NOMO-1 (cell line): Measurements from ENCODE around the gene FBXO3.
"Not testable (repeated sequence)": the region's sequence is repeated elsewhere in the genome, so short reads cannot be mapped to it uniquely, and the experiment has no call there.

Experiments used
- DNase-seq, 2 experiments: peaks; one replicate each; lab custom pipeline; 2025; ENCODE audit not compliant: unreplicated experiment in 2 of 2; lab: John Stamatoyannopoulos, UW

The FBXO3 gene

GRCh38 chr11:33731723-33732531 is 42.4 kb downstream of the FBXO3 start:
- peak; percentile 39 to 46 for DNase-seq

DNA sequence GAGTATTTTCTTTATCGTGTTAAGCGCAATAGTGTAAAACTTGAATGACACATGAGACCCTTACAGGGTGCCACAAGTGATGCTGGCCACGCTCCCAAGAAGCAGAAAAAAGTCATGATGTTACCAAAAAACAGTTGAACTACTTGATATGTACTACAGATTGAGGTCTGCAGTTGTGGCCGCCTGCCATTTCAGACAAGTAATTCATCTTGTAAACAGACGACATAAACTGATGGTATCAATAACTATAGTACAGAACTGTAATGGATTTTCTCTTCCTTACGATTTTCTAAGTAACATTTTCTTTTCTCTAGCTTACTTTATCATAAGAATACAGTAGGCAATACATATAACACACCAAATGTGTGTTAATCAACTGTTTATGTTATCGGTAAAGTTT is 43.6 kb downstream of the FBXO3 start:
- no peak for DNase-seq

- DNase-seq, result not testable (repeated sequence)
Observed at GRCh38 chr11:33729072-33729664, 45.2 kb downstream of the FBXO3 start.

DNA sequence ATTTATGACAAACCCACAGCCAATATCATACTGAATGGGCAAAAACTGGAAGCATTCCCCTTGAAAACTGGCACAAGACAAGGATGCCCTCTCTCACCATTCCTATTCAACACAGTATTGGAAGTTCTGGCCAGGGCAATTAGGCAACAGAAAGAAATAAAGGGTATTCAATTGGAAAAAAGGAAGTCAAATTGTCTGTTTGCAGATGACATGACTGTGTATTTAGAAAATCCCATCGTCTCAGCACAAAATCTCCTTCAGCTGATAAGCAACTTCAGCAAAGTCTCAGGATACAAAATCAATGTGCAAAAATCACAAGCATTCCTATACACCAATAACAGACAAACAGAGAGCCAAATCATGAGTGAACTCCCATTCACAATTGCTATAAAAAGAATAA is 46.8 kb downstream of the FBXO3 start:
- DNase-seq, result not testable (repeated sequence)

- no peak for DNase-seq
Observed at GRCh38 chr11:33725496-33725895, 48.8 kb downstream of the FBXO3 start.

GRCh38 chr11:33724644-33725035 is 49.7 kb downstream of the FBXO3 start:
- DNase-seq, result no peak

DNA sequence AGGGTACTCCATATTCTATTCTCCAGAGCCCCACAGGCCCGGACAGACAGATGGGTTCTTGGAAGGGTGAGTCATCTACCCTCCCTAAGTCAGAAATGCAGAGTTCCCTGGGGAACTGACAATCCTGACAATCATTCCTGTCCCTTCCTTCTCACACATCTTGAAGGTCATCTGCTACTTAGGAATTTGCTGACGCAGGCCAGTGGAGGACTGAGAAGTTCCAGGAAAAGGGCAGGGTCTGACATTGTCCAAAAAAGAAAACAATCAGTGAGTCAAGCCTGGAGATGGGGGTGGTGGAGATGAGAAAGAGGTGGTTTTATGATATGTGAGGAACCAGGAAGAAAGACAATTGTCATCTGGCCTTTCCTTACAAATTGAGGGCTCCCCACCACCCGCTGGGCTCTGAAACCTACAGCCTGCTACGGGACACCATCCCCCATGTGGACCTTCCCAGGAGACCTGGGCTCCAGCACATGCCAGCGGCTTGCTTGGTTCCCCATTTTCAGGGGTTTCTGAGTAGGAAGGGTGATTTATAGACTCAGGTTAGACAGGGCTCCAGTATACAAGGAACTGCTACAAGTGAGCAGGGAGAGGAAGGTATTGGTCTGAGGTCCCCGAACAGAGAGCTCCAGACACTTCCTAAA is 51.0 kb downstream of the FBXO3 start:
- DNase-seq, result peak; percentile 24 to 55

DNA sequence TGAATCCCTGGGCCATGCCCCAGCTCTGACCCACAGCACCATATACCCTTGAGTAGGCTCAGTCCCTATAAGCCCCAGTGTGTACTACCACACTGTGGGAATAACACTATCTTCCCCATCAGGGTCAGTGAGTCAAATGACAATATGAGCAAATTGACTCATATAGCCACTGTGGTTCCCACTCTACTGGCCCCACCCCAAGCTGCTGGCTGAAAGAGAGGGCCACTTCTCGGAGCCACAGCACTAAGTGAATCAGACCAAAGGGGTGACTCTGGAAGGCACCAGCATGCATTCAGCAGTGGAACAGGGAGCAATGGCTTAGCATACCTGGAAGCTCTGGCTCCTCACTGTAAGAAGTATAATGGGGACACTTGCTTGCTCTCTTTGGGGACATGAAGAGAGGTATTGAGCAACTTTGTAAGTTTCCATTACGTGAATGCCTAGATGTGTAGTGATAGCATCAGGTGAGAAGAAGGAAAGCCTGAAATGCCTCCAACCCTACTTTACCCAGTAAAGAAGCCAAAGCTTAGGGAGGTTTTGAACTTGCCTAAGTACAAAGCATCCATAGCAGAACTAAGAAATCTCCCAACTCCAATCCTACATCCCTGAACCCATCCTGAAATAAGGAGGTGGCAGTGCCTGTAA is 51.6 kb downstream of the FBXO3 start:
- no peak for DNase-seq

- no peak for DNase-seq
Observed at GRCh38 chr11:33721984-33722383, 52.3 kb downstream of the FBXO3 start.

DNA sequence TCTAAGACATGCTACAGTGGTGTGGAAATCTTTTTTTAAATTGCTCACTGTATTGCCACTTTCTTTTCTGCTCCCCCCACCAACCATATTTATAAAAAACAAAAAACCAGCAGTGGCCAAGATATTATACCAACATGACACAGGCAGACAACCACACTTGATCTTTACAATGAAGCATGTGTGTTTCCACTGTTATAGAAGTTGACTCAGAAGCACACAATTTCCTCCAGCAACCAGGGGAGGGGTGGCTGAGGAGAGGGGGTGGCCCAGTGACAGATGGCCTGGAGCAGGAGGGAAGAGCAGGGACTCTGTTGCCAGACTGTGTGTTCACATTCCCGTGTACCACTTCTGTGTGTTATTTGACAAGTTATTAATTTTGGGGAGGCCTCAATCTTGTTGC is 52.9 kb downstream of the FBXO3 start:
- DNase-seq, result no peak

DNA sequence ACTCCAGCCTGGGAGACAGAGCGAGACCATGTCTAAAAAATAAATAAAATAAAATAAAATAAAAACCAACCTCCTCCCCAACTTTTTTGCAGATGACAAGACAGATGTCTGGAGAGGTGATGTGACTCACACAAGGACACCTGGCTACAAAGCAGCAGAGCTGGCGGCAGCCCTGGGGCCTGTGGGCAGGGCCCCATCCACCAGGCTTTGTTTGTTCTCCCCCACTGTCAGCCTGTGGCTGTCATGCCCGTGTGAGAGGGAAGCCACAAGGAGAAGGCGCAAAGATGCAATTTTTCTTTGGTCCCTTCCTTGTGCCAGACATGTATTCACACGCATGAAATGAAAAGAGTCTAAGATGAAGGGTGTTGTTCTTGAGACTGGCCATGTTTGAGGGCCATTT is 54.7 kb downstream of the FBXO3 start:
- no peak for DNase-seq

- DNase-seq, result no peak
Observed at GRCh38 chr11:33718440-33718839, 55.9 kb downstream of the FBXO3 start.

DNA sequence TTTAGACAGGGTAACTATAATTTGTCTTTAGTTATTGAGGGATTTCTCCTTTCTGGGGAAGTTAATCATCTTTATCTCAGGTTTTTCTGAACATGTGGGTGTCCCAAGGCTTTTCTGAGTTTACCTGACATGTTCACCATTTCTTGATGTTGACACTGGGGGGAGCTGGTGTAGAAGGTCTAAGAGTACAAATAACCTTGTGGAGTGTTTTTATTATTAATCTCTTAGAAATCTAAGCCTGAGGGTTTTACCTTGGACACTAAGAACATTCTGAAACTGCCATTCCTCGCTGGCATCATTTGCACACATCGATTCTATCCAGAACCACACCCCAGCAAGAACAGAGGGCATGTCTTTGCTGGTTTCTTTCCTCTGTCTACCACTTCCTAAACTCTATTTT is 58.1 kb downstream of the FBXO3 start:
- DNase-seq, result no peak

DNA sequence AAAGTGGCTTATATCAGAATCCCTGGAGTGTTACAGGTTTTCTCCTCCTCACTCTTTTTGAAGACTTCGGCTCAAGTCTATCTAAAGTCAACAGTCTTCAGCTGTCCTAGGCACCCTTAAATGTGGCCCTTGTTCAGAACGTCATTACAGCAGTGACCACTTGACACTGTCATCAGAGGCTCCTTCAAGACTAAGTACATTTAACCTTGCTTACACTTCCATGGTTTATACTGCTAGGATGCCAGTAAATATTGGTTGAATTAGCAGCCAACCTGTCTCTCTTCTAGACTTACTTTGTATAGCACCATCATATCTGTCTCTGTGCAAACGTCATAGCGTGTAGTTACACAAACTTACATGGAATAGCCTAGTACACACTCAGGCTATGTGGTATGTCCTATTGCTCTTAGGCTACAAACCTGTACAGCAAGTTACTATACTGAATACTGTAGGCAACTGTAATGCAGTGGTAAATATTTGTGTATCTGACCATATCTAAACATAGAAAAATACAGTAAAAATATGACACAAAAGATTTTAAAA is 60.4 kb downstream of the FBXO3 start:
- DNase-seq, result no peak

- DNase-seq, result peak in 1 of 2 experiments; percentile 6
Observed at GRCh38 chr11:33713151-33713855, 61.0 kb downstream of the FBXO3 start.

DNA sequence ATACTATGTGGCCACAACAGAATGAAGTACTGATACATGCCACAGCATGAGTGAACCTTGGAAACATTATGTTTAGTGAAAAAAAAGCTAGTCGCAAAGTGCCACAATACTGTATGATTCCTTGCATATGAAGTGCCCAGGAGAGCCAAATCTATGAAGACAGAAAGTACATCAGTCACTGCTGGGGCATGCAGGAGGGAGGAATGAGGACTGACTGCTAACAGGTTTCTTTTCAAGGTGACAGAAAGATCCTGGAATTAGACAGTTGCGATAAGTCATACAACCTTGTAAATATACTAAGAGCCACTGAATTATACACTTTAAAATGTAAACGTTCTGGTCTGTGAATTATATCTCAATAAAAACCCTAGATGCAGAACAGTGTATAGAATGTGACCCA is 61.9 kb downstream of the FBXO3 start:
- DNase-seq, result no peak

DNA sequence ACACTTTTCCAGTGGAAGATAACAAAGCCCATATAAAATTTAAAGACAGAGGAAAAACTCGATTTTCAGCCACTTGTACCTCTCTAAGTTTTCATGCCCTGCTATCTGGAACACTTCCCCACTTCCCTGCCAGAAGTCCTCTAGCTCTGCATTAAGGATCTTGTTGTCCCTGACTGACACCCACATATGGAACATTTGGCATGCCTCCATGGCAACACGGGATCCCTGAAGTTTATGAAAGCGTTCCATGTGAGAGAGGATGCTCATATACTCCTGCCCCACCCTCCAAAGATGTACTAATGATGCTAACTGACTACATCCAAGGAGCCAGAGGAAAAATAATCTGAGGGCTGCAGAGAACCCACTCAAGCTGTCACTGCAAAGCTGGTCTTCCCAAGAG is 64.9 kb downstream of the FBXO3 start:
- no peak for DNase-seq

DNA sequence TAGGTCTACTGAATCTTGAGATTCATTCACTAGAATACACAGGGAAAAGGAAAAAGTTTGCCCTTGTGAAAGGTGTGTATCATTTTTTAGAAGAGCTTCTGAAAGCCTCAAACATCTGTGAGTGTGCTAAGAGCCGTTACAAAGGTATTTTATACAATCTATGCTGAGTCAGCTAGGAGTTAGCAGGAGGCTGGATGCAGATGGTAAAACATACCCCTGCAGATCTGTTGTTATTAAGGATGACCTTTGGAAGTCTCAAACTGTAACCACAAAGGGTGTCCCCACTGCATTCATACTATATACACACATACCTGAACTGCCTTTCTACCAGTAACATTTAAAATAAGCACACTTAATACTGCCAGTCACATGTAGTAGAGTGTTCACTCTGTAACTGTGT is 65.3 kb downstream of the FBXO3 start:
- DNase-seq, result no peak

DNA sequence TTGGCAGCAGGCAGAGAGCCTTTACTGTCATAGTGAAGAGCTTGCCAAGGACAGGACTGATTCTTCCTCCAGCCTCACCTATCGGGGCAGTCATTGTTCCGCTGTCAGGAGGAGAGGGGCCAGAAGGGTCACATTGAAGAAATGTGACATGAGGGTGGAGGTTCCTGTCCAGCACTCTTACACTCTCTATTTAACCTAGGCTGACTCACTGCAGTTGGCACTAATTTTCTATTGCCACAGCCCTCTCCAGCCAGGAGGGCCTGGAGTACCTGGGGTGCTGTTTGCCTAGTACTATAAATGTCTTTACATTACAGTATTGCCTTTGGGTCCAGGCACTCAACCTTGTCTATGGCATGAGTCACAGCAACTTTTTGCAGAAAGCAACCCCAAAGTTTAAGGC is 66.5 kb downstream of the FBXO3 start:
- DNase-seq, result not testable (repeated sequence)

DNA sequence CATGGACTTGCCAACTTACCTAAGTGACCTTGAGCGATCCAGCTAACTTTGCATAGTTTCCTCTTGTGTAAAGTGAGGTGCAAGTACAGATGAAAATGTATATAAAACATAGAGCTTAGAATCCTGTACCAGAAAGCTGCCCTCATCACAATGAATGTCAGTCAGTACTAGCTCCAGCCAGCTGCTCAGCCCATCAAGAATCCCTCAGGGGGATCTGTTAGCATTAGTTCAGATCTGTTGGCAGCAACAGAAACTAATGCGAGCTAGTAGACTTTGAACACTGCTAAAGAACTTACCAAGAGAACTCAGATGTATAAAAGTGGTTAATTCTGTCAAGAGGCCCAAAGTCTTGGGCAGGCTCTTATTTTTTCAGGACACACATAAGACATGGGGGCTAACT is 67.4 kb downstream of the FBXO3 start:
- no peak for DNase-seq

- no peak for DNase-seq
Observed at GRCh38 chr11:33706546-33706945, 67.8 kb downstream of the FBXO3 start.
